HG03460 (cell line): Measurements from ENCODE around the gene TRPC4AP.

ENCODE experiments used
- ATAC-seq: cut with Tn5 transposase; IDR thresholded peaks from one replicate; pipeline ENCODE4 v1.9.1; 2021; ENCODE audit not compliant: unreplicated experiment

Gene TRPC4AP

GRCh38 chr20:34971561-34972235 is 120.9 kb downstream of the TRPC4AP start:
- no peak for ATAC-seq

GRCh38 chr20:34970846-34971560 is 121.6 kb downstream of the TRPC4AP start:
- no peak for ATAC-seq

- ATAC-seq = no peak
These were observed 122.3 kb downstream of the TRPC4AP start for GRCh38 chr20:34970193-34970840.

GRCh38 chr20:34968042-34968775 is 124.4 kb downstream of the TRPC4AP start:
- no peak for ATAC-seq

GRCh38 chr20:34967421-34967820 is 125.2 kb downstream of the TRPC4AP start:
- ATAC-seq = no peak

- no peak for ATAC-seq
These were observed 127.6 kb downstream of the TRPC4AP start for GRCh38 chr20:34965051-34965450.

- ATAC-seq = no peak
These were observed 128.1 kb downstream of the TRPC4AP start for GRCh38 chr20:34964486-34964885.

GRCh38 chr20:34956751-34957472 is 135.7 kb downstream of the TRPC4AP start:
- ATAC-seq = no peak

- no peak for ATAC-seq
These were observed 136.6 kb downstream of the TRPC4AP start for GRCh38 chr20:34956041-34956458.

GRCh38 chr20:34955231-34956040 is 137.2 kb downstream of the TRPC4AP start, which contains the start of the genes GSS and MYH7B:
Gene GSS (minus strand): TSS chr20:34955806. CDS start chr20:34951852, 3,954 bp downstream.
Gene MYH7B (plus strand): TSS chr20:34955868. CDS start chr20:34978006, 22,138 bp downstream.
- ATAC-seq = peak; percentile 79

- ATAC-seq = no peak
These were observed 137.7 kb downstream of the TRPC4AP start for GRCh38 chr20:34954904-34955230.

GRCh38 chr20:34953960-34954359 is 138.6 kb downstream of the TRPC4AP start:
- no peak for ATAC-seq

- no peak for ATAC-seq
These were observed 139.9 kb downstream of the TRPC4AP start for GRCh38 chr20:34952671-34953070.
